Upper lobe of left lung (tissue), 6 donors: ENCODE data around the gene ZBTB7B. TPM values are rescaled to one million over a fixed set of nuclear protein-coding genes. Genes with fewer than 3 reads are reported as not detected.

Experiments used
- ATAC-seq, 2 donors: fragments of 200-7000 bp; cut with Tn5 transposase; one replicate each; pipeline ENCODE4 v1.9.1; 2022; ENCODE audit warnings: mild to moderate bottlenecking in 2 of 2, moderate library complexity in 2 of 2; ENCODE audit not compliant: low FRiP score in 2 of 2
- DNase-seq, 2 donors: peaks; one replicate each; pipeline ENCODE4 v3.0.0-alpha.2; 2019 to 2020
- H3K27ac ChIP-seq, 4 donors: fragments of 200-600 bp; sonication (generic); one replicate each; pipeline ENCODE4 v1.5.1; 2016 to 2019
- H3K27me3 ChIP-seq, 4 donors: fragments of 200-600 bp; sonication (generic); one replicate each; pipeline ENCODE4 v1.5.1; 2017 to 2019
- H3K36me3 ChIP-seq, 4 donors: fragments of 200-600 bp; sonication (generic); one replicate each; pipeline ENCODE4 v1.5.1; 2016 to 2019
- H3K4me1 ChIP-seq, 4 donors: fragments of 200-600 bp; sonication (generic); one replicate each; pipeline ENCODE4 v1.5.1; 2018 to 2019
- H3K4me3 ChIP-seq, 4 donors: fragments of 200-600 bp; sonication (generic); one replicate each; pipeline ENCODE4 v1.5.1; 2017 to 2019; ENCODE audit warnings: mild to moderate bottlenecking in 2 of 4, moderate library complexity in 1 of 4
- H3K9me3 ChIP-seq, 4 donors: fragments of 200-600 bp; sonication (generic); one replicate each; pipeline ENCODE4 v1.5.1; 2018 to 2019
- CTCF ChIP-seq, 6 experiments: fragments of 450-650 bp in 4 of 6; fragments of 200-600 bp in 2 of 6; sonication (generic) in 2 of 6; IDR thresholded peaks; one replicate each; pipeline ENCODE4 v1.5.1; 2016 to 2019; ENCODE audit warnings: antibody characterized with exemption in 6 of 6
- EP300 ChIP-seq, 4 donors: sonication (generic); formaldehyde crosslinking; IDR thresholded peaks; one replicate each; pipeline ENCODE4 v1.5.1; 2017; ENCODE audit warnings: antibody characterized with exemption in 4 of 4, control low read depth in 2 of 4
- POLR2A ChIP-seq, 4 donors: fragments of 450-650 bp; IDR thresholded peaks; one replicate each; pipeline ENCODE4 v1.5.1; 2016 to 2017; ENCODE audit warnings: antibody characterized with exemption in 4 of 4, mild to moderate bottlenecking in 2 of 4
- POLR2AphosphoS5 ChIP-seq, 2 donors: sonication (generic); formaldehyde crosslinking; IDR thresholded peaks; one replicate each; pipeline ENCODE4 v1.5.1; 2017; ENCODE audit warnings: antibody characterized with exemption in 2 of 2
- WGBS, 2 donors: methylation state at CpG; one replicate each; pipeline ENCODE4 v1.1.5; 2017 to 2018; 5-methylcytosine and 5-hydroxymethylcytosine counted together
- total RNA-seq, 6 donors: library from RNA; depleted of rRNA in 4 of 6; stranded (reverse); fragments of >200 nt in 4 of 6; gene quantifications; one replicate each; pipeline versions ENCODE4 v1.1.0 to v1.2.1, GENCODE V29; 2016 to 2021
- donor health status: DM: no; HTN: no; CAD: no; lungs with moderate emphysema.
- donor health status: DM: no; HTN: yes; CAD: no; lungs with severe emphysema.

The ZBTB7B gene
- total RNA-seq, 6 donors from 2014 or later = 43.9 to 88.2 (median 66.2) TPM

GRCh38 chr1:155051777-155052398 lies 49.3 kb downstream of the ZBTB7B start:
- H3K27ac ChIP-seq = peak overlapping the region; percentile 93 to 95 (median 94)
- ATAC-seq (peak; percentile 61), DNase-seq (peak; percentile 84 to 85)
- H3K36me3 ChIP-seq = peaks cover 0 to 31% (median 24%) of the 10 kb centered on the region in 4 donors
- H3K4me1 ChIP-seq = peaks cover 25 to 52% (median 35%) of the 10 kb centered on the region in 4 donors
- no peaks in the 10 kb centered on the region for H3K27me3 ChIP-seq
- no peaks in the 10 kb centered on the region for H3K9me3 ChIP-seq
- H3K4me3 ChIP-seq = peak overlapping the region; percentile 83 to 94 (median 84)
- 1 to 2% methylated on average over 22 to 23 of the region's 27 CpGs for WGBS, 2 donors
- peak in 1 of 4 donors; percentile 19 for TF ChIP-seq POLR2A (IDR thresholded peaks at IDR 0.05)
- no peak for TF ChIP-seq CTCF (IDR thresholded peaks at IDR 0.05)
- TF ChIP-seq POLR2AphosphoS5 (IDR thresholded peaks at IDR 0.05) = peak; percentile 10 to 77

- ATAC-seq = no peak
- peak overlapping the region; percentile 83 to 94 (median 84) for H3K4me3 ChIP-seq
These were observed 50.1 kb downstream of the ZBTB7B start for GRCh38 chr1:155052439-155053395.

GRCh38 chr1:155053531-155054105 lies 51.0 kb downstream of the ZBTB7B start:
- ATAC-seq = no peak
- Histone ChIP-seq H3K27me3 (no peaks in the 10 kb centered on the region), H3K36me3 (peaks cover 9 to 48% (median 41%) of the 10 kb centered on the region in 4 donors), H3K27ac (peak overlapping the region; percentile 43 to 95 (median 72)), H3K9me3 (no peaks in the 10 kb centered on the region), H3K4me1 (peaks cover 25 to 52% (median 35%) of the 10 kb centered on the region in 4 donors), H3K4me3 (peak overlapping the region in 1 of 4 donors; percentile 94)
- WGBS, 2 donors = 77 to 88% methylated on average over 3 to 7 of the region's 7 CpGs
- no peak for TF ChIP-seq POLR2AphosphoS5 (IDR thresholded peaks at IDR 0.05)
- no peak for TF ChIP-seq EP300 (IDR thresholded peaks at IDR 0.05)
- no peak for TF ChIP-seq CTCF (IDR thresholded peaks at IDR 0.05)
- TF ChIP-seq POLR2A (IDR thresholded peaks at IDR 0.05) = no peak
- DNase-seq = no peak

More at GRCh38 chr1:155052439-155053395, 50.1 kb downstream of the ZBTB7B start:
- Histone ChIP-seq H3K27me3 (no peaks in the 10 kb centered on the region), H3K9me3 (no peaks in the 10 kb centered on the region), H3K36me3 (peaks cover 2 to 39% (median 32%) of the 10 kb centered on the region in 4 donors), H3K4me1 (peaks cover 25 to 52% (median 35%) of the 10 kb centered on the region in 4 donors), H3K27ac (peak overlapping the region; percentile 93 to 95 (median 94))
- WGBS, 2 donors = 20 to 35% methylated on average over 9 to 12 of the region's 12 CpGs
- peak in 1 of 2 donors; percentile 58 for DNase-seq
- TF ChIP-seq CTCF (IDR thresholded peaks at IDR 0.05) (peak in 2 of 6 experiments; percentile 7 to 9), EP300 (IDR thresholded peaks at IDR 0.05) (no peak), POLR2AphosphoS5 (IDR thresholded peaks at IDR 0.05) (peak; percentile 22 to 58), POLR2A (IDR thresholded peaks at IDR 0.05) (no peak)

- Histone ChIP-seq H3K27me3 (no peaks in the 10 kb centered on the region), H3K4me3 (no peak overlapping the region), H3K27ac (no peak overlapping the region), H3K9me3 (no peaks in the 10 kb centered on the region), H3K36me3 (peaks cover 13 to 81% (median 61%) of the 10 kb centered on the region in 4 donors), H3K4me1 (peaks cover 20 to 32% (median 26%) of the 10 kb centered on the region in 4 donors)
- no peak for ATAC-seq
- DNase-seq = no peak
- 95 to 100% methylated on average over 8 of the region's 8 CpGs for WGBS, 2 donors
- no peak for TF ChIP-seq EP300 (IDR thresholded peaks at IDR 0.05)
- TF ChIP-seq POLR2AphosphoS5 (IDR thresholded peaks at IDR 0.05) = no peak
- TF ChIP-seq POLR2A (IDR thresholded peaks at IDR 0.05) = no peak
- no peak for TF ChIP-seq CTCF (IDR thresholded peaks at IDR 0.05)
These were observed 54.5 kb downstream of the ZBTB7B start for GRCh38 chr1:155057104-155057503.
